BLaER1 treated with 17β-estradiol and CSF1 and Interleukin-3, amounts not matched to agents 10 nM and 100 nM (cell line): ENCODE measurements around the gene MBOAT2.
"Not testable (repeated sequence)": the region's sequence is repeated elsewhere in the genome, so short reads cannot be mapped to it uniquely, and the experiment has no call there.

ENCODE experiments used
- H3K27ac ChIP-seq, 11 experiments: shearing (Covaris generic); formaldehyde crosslinking; 2 replicates each; pipeline ENCODE4 v1.8.1; 2022
- H3K27me3 ChIP-seq, 11 experiments: shearing (Covaris generic); formaldehyde crosslinking; 2 replicates each; pipeline ENCODE4 v1.8.1; 2022
- H3K36me3 ChIP-seq, 11 experiments: shearing (Covaris generic); formaldehyde crosslinking; 2 replicates each; pipeline ENCODE4 v1.8.1; 2022
- H3K4me1 ChIP-seq, 10 experiments: shearing (Covaris generic); formaldehyde crosslinking; 2 replicates each; pipeline ENCODE4 v1.8.1; 2022
- H3K4me2 ChIP-seq, 11 experiments: shearing (Covaris generic); formaldehyde crosslinking; 2 replicates each; pipeline ENCODE4 v1.8.1; 2022
- H3K4me3 ChIP-seq, 10 experiments: shearing (Covaris generic); formaldehyde crosslinking; 2 replicates each; pipeline ENCODE4 v1.8.1; 2022
- H3K9ac ChIP-seq, 11 experiments: shearing (Covaris generic); formaldehyde crosslinking; 2 replicates each; pipeline ENCODE4 v1.8.1; 2022
- H3K9me3 ChIP-seq, 11 experiments: shearing (Covaris generic); formaldehyde crosslinking; replicated peaks in 1 of 11; 2 replicates each; pipeline ENCODE4 v1.8.1; 2022
- H4K20me1 ChIP-seq, 11 experiments: shearing (Covaris generic); formaldehyde crosslinking; 2 replicates each; pipeline ENCODE4 v1.8.1; 2022
- Cebpa-rat ChIP-seq, 11 experiments: shearing (Covaris generic); IDR thresholded peaks; 2 replicates each; pipeline ENCODE4 v1.8.1; 2022

The MBOAT2 gene

DNA sequence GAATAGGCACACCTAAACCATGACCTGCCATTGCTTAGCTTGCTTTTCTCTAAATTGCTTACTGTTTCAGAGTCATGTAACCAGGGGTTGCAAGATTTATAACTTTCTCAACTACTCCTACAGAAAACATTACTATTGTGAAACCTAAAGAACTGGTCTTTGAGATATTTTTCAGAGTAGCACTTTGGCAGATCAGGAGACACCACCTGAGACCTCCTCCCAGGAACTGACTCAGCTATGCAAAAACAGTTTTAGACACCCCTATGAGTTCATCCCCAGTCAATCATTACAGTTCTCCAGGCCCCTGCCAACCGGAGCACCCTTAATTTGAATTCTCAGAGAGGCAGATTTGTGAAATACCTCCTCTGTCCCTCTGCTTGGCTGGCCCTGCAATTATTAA, 80.3 kb downstream of the MBOAT2 start:
- Histone ChIP-seq H3K36me3 (peaks cover 0 to 12% (median 0%) of the 10 kb centered on the region in 11 experiments; a peak in 1 of 22 replicates), H3K27ac (no peak overlapping the region), H3K4me1 (peaks cover 0 to 6% (median 0%) of the 10 kb centered on the region in 10 experiments; a peak in 3 of 20 replicates), H3K9me3 (no peaks in the 10 kb centered on the region; a peak in 1 of 22 replicates), H3K4me2 (no peak overlapping the region), H3K4me3 (no peak overlapping the region), H3K27me3 (no peaks in the 10 kb centered on the region), H4K20me1 (no peaks in the 10 kb centered on the region), H3K9ac (no peak overlapping the region)
- TF ChIP-seq Cebpa-rat (IDR thresholded peaks at IDR 0.05): no peak

- H3K9me3 ChIP-seq: no peaks in the 10 kb centered on the region
- H3K9ac ChIP-seq: no peak overlapping the region
- no peak overlapping the region for H3K27ac ChIP-seq
- H3K4me1 ChIP-seq: peaks cover 0 to 6% (median 0%) of the 10 kb centered on the region in 10 experiments; a peak in 3 of 20 replicates
- no peaks in the 10 kb centered on the region for H3K27me3 ChIP-seq
- no peak overlapping the region for H3K4me3 ChIP-seq
- H4K20me1 ChIP-seq: no peaks in the 10 kb centered on the region
- H3K4me2 ChIP-seq: no peak overlapping the region
- TF ChIP-seq Cebpa-rat (IDR thresholded peaks at IDR 0.05): no peak
- peaks cover 0 to 12% (median 0%) of the 10 kb centered on the region in 11 experiments; a peak in 1 of 22 replicates for H3K36me3 ChIP-seq
Measured at GRCh38 chr2:8922431-8922830, 81.1 kb downstream of the MBOAT2 start.

GRCh38 chr2:8918412-8918811, 85.1 kb downstream of the MBOAT2 start:
- Histone ChIP-seq H3K27ac (no peak overlapping the region), H3K4me2 (no peak overlapping the region), H4K20me1 (no peaks in the 10 kb centered on the region), H3K27me3 (no peaks in the 10 kb centered on the region), H3K9ac (no peak overlapping the region), H3K4me1 (no peaks in the 10 kb centered on the region), H3K9me3 (peaks cover 6 to 11% (median 8%) of the 10 kb centered on the region in 11 experiments; a peak in 16 of 22 replicates), H3K36me3 (0 out of 22 replicates have a peak, but pooled peaks cover 0 to 5% (median 0%) of the 10 kb centered on the region in 11 experiments), H3K4me3 (no peak overlapping the region)
- TF ChIP-seq Cebpa-rat (IDR thresholded peaks at IDR 0.05): no peak

DNA sequence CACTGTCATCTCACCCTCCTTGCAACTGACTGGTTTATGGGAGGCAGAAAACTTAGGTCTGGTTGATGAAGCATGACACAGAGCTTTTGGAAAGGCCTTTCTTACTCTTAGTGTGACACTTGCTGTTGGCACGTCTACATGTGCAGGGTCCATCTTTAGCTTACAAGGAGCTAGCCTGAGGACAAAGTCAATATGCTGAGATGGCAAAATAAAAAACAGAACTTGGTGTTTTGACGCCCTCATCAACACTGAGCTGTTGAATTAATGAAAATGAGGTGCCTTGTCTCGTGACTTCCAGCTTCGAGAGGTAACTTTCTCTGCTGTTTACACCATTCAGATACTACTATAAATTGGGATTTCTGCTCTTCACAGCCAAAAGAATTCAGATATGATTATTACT, 87.5 kb downstream of the MBOAT2 start:
- H3K4me2 ChIP-seq: no peak overlapping the region
- H3K27ac ChIP-seq: no peak overlapping the region
- H3K9ac ChIP-seq: no peak overlapping the region
- peaks cover 26 to 35% (median 31%) of the 10 kb centered on the region in 11 experiments for H3K9me3 ChIP-seq
- H3K4me1 ChIP-seq: no peaks in the 10 kb centered on the region
- H4K20me1 ChIP-seq: no peaks in the 10 kb centered on the region
- no peak for TF ChIP-seq Cebpa-rat (IDR thresholded peaks at IDR 0.05)
- no peaks in the 10 kb centered on the region for H3K27me3 ChIP-seq
- H3K36me3 ChIP-seq: peaks cover 0 to 16% (median 7%) of the 10 kb centered on the region in 11 experiments; a peak in 11 of 22 replicates
- H3K4me3 ChIP-seq: no peak overlapping the region

- not testable (repeated sequence) for H3K4me3 ChIP-seq, H3K4me1 ChIP-seq, H3K4me2 ChIP-seq, H4K20me1 ChIP-seq, H3K27ac ChIP-seq, H3K9ac ChIP-seq, H3K27me3 ChIP-seq
- H3K9me3 ChIP-seq: peaks cover 38 to 48% (median 43%) of the 10 kb centered on the region in 11 experiments
- peaks cover 0 to 25% (median 10%) of the 10 kb centered on the region in 11 experiments; a peak in 13 of 22 replicates for H3K36me3 ChIP-seq
Measured at GRCh38 chr2:8913767-8914166, 89.7 kb downstream of the MBOAT2 start.

DNA sequence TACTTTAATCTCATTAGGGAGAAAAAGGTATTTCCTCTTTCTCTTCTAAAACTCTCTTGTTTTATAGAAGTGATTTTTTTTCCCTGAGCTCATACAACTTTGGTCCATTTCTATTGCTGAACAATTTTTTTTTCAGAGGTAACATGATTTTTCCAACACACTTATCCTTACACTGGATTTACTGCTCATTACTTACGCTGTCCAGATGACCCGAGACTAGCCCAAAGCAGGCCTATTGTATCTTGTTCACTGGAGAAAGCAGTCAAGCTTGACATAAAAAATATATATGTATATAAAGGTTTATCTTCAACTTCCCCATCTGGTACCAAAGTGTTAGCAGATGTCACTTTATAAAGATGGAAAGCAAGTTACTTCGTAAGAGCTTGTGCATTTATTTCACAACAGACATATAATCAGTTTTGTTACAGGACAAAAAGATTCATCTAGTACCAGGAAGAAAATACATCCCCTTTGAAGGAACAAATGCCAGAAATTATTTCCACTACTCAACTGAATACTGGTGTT, 95.7 kb downstream of the MBOAT2 start:
- Histone ChIP-seq H3K4me3 (no peak overlapping the region), H3K27ac (no peak overlapping the region), H3K27me3 (no peaks in the 10 kb centered on the region), H3K4me1 (no peaks in the 10 kb centered on the region), H3K9ac (no peak overlapping the region), H4K20me1 (no peaks in the 10 kb centered on the region), H3K36me3 (peaks cover 10 to 45% (median 30%) of the 10 kb centered on the region in 11 experiments; a peak in 20 of 22 replicates), H3K4me2 (no peak overlapping the region), H3K9me3 (peaks cover 44 to 63% (median 52%) of the 10 kb centered on the region in 11 experiments)
- no peak for TF ChIP-seq Cebpa-rat (IDR thresholded peaks at IDR 0.05)

GRCh38 chr2:8903924-8904323, 99.6 kb downstream of the MBOAT2 start:
- H3K36me3 ChIP-seq: peaks cover 10 to 45% (median 33%) of the 10 kb centered on the region in 11 experiments; a peak in 21 of 22 replicates
- not testable (repeated sequence) for H3K4me2 ChIP-seq

DNA sequence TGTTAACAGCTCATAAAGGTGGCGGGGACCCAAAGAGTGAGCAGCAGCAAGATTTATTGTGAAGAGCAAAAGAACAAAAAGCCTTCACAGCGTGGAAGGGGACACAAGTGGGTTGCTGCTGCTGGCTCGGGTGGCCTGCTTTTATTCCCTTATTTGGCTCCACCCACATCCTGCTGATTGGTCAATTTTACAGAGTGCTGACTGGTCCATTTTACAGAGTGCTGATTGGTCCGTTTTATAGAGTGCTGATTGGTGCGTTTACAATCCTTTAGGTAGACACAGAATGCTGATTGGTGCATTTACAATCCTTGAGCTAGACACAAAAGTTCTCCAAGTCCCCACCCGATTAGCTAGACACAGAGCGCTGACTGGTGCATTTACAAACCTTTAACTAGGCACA, 100.7 kb downstream of the MBOAT2 start:
- H3K36me3 ChIP-seq: peaks cover 10 to 41% (median 32%) of the 10 kb centered on the region in 11 experiments; a peak in 21 of 22 replicates
- peaks cover 26 to 55% (median 37%) of the 10 kb centered on the region in 11 experiments for H3K9me3 ChIP-seq
- H3K4me2 ChIP-seq, H3K4me3 ChIP-seq, H3K9ac ChIP-seq, H3K27me3 ChIP-seq, H4K20me1 ChIP-seq, H3K4me1 ChIP-seq, H3K27ac ChIP-seq: not testable (repeated sequence)

More at GRCh38 chr2:8903924-8904323, 99.6 kb downstream of the MBOAT2 start:
- not testable (repeated sequence) for H3K9ac ChIP-seq, H3K4me1 ChIP-seq, H3K27me3 ChIP-seq, H3K27ac ChIP-seq, H4K20me1 ChIP-seq, H3K4me3 ChIP-seq
- peaks cover 25 to 51% (median 34%) of the 10 kb centered on the region in 11 experiments for H3K9me3 ChIP-seq

- not testable (repeated sequence) for H3K9ac ChIP-seq, H3K4me3 ChIP-seq
- peaks cover 25 to 47% (median 32%) of the 10 kb centered on the region in 11 experiments for H3K9me3 ChIP-seq
Measured at GRCh38 chr2:8897206-8897605, 106.3 kb downstream of the MBOAT2 start.

DNA sequence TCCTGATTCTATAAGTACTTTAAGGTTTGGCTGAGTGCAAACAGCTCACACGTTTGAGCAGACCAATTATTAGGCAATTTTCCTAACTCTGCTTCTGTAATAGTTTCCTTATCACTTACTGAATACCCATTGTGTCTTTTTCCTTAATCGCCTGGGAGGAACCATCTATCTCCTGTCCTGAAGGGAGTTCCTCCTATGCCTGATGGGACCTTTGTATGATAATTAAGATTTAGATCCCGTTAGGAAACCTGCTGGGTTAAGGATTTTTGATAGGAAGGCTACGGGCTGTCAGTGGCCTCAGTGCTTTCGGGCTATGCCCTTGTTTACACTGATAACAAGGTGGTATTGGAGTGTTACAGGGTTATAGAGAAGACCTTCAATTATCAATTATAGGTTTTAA, 106.8 kb downstream of the MBOAT2 start:
- H3K4me3 ChIP-seq, H3K9ac ChIP-seq, H3K4me1 ChIP-seq, H3K4me2 ChIP-seq, H3K27ac ChIP-seq, H4K20me1 ChIP-seq, H3K27me3 ChIP-seq: not testable (repeated sequence)
- Histone ChIP-seq H3K36me3 (peaks cover 6 to 29% (median 20%) of the 10 kb centered on the region in 11 experiments; a peak in 20 of 22 replicates), H3K9me3 (peaks cover 21 to 42% (median 28%) of the 10 kb centered on the region in 11 experiments)

More at GRCh38 chr2:8897206-8897605, 106.3 kb downstream of the MBOAT2 start:
- H3K27me3 ChIP-seq, H3K4me2 ChIP-seq, H3K27ac ChIP-seq, H4K20me1 ChIP-seq, H3K4me1 ChIP-seq: not testable (repeated sequence)
- peaks cover 6 to 35% (median 25%) of the 10 kb centered on the region in 11 experiments; a peak in 21 of 22 replicates for H3K36me3 ChIP-seq

DNA sequence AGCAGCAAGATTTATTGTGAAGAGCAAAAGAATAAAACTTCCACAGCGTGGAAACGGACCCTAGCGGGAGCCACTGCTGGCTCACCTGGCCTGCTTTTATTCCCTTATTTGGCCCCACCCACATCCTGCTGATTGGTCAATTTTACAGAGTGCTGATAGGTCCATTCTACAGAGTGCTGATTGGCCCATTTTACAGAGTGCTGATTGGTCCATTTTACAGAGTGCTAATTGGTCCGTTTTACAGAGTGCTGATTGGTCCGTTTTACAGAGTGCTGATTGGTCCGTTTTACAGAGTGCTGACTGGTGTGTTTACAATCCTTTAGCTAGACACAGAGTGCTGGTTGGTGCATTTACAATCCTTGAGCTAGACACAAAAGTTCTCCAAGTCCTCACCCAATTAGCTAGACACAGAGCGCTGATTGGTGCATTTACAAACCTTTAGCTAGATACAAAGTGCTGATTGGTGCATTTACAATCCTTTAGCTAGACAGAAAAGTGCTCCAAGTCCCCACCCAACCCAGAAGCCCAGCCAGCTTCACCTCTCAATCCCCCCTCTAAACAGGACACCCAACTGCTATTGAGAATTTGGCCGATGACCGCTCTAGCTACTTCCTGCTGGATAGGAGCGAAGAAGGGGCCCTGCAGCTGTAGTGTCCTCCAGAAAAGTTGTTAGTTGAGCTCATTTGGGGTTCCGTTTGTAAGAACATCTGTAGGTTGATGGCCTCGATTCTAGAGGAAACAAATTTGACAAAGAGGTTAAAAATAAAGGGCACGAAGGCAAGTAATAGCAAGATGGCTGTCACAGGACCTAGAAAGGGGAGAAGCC, 108.2 kb downstream of the MBOAT2 start:
- not testable (repeated sequence) for H3K27ac ChIP-seq, H3K9ac ChIP-seq, H3K27me3 ChIP-seq, H3K4me1 ChIP-seq, H3K4me2 ChIP-seq, H3K4me3 ChIP-seq, H4K20me1 ChIP-seq
- H3K9me3 ChIP-seq: peaks cover 20 to 35% (median 26%) of the 10 kb centered on the region in 11 experiments
- H3K36me3 ChIP-seq: peaks cover 6 to 23% (median 20%) of the 10 kb centered on the region in 11 experiments; a peak in 20 of 22 replicates
